ENCODE measurements around the gene CLDN16. TPM values are rescaled to one million over a fixed set of nuclear protein-coding genes. Genes with fewer than 3 reads are reported as not detected.

The CLDN16 gene
- total and polyA plus RNA-seq, 7 donors, result not detected

GRCh38 chr3:190381441-190381840, 6.5 kb upstream of the CLDN16 start:
- intact Hi-C loops (cut with DNase I), result no loop called here
- H3K36me3 ChIP-seq (ENCODE audit: insufficient read depth in 1 of 2, low read depth in 1 of 2), result no peaks in the 10 kb centered on the region
- no peaks in the 10 kb centered on the region for H3K27me3 ChIP-seq (ENCODE audit: insufficient read depth in 3 of 3, low read length in 2 of 3)
- TF ChIP-seq CTCF (IDR thresholded peaks at IDR 0.05), result no peak
- H3K27ac ChIP-seq, result no peak overlapping the region
- H3K4me1 ChIP-seq, result peaks cover 4% of the 10 kb centered on the region
- DNase-seq (no peak), ATAC-seq (no peak)
- H3K9me3 ChIP-seq, result no peaks in the 10 kb centered on the region
- H3K4me3 ChIP-seq, result no peak overlapping the region

- Histone ChIP-seq H3K9me3 (no peaks in the 10 kb centered on the region), H3K27me3 (ENCODE audit: insufficient read depth in 3 of 3, low read length in 2 of 3) (no peaks in the 10 kb centered on the region), H3K27ac (no peak overlapping the region), H3K4me3 (no peak overlapping the region), H3K36me3 (ENCODE audit: insufficient read depth in 1 of 2, low read depth in 1 of 2) (no peaks in the 10 kb centered on the region), H3K4me1 (peaks cover 4% of the 10 kb centered on the region)
- intact Hi-C loops (cut with DNase I), result no loop called here
- TF ChIP-seq CTCF (IDR thresholded peaks at IDR 0.05), result no peak
- DNase-seq (no peak), ATAC-seq (no peak)
Measured at GRCh38 chr3:190382082-190382481, 5.9 kb upstream of the CLDN16 start.

GRCh38 chr3:190384309-190384756, 3.6 kb upstream of the CLDN16 start:
- Histone ChIP-seq H3K9me3 (no peaks in the 10 kb centered on the region), H3K27ac (no peak overlapping the region), H3K4me1 (no peaks in the 10 kb centered on the region), H3K4me3 (no peak overlapping the region), H3K27me3 (ENCODE audit: insufficient read depth in 3 of 3, low read length in 2 of 3) (no peaks in the 10 kb centered on the region), H3K36me3 (ENCODE audit: insufficient read depth in 1 of 2, low read depth in 1 of 2) (no peaks in the 10 kb centered on the region)
- intact Hi-C loops (cut with DNase I), result no loop called here
- TF ChIP-seq CTCF (IDR thresholded peaks at IDR 0.05), result peak; percentile 37
- 24 to 38% (median 28%) methylated on average over 2 of the region's 2 CpGs for WGBS, 3 donors
- DNase-seq, result no peak
- ATAC-seq, result peak; percentile 75 to 95 (median 86)

DNA sequence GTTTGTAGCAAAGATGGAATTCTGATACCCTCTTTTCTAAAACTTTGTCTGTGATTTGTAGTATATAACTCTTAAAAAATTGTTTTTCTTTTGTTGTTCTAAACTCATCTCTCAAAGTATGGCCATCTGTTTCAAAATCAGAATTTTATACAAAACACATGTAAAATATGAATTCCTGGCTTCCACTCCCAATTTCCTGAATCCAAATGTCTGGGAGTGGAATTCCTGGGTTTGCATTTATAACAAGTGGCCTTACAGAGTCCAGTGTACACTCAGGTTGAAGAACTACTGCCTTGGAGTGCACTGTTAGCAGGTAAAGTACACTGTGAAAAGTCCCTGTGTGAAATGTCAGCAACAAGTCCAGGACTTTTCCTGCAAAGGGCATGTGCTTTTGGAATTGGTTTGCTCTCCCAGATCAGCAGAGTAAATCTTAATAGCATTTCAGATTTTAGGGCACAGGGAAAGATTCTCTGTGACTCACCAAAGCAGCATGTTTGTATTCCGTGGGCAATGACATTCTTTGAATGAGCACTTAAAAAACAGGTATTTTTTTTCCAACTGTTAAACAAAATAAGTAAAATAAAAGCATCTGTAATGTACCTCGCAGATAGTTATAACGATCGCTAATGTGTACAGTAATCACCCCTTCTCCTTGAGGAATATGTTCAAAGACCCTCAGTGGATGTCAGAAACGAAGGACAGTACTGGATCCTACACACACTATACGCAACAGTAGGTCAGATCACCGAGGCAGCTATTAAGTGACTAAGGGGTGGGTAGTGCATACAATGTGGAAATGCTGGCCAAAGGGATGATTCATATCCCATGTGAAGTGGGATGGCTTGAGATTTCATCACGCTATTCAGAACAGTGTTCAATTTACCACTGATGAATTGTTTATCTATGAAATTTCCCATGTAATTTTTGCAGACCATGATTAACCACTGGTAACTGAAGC, 2.0 kb upstream of the CLDN16 start:
- 48 to 62% (median 60%) methylated on average over 8 of the region's 8 CpGs for WGBS, 3 donors
- H3K4me1 ChIP-seq, result no peaks in the 10 kb centered on the region
- H3K27me3 ChIP-seq (ENCODE audit: insufficient read depth in 3 of 3, low read length in 2 of 3), result no peaks in the 10 kb centered on the region
- no peak overlapping the region for H3K27ac ChIP-seq
- H3K4me3 ChIP-seq, result no peak overlapping the region
- ATAC-seq (peak in 3 of 4 donors; percentile 16 to 62 (median 47)), DNase-seq (no peak)
- no peak for TF ChIP-seq CTCF (IDR thresholded peaks at IDR 0.05)
- intact Hi-C loops (cut with DNase I), result no loop called here
- no peaks in the 10 kb centered on the region for H3K9me3 ChIP-seq
- H3K36me3 ChIP-seq (ENCODE audit: insufficient read depth in 1 of 2, low read depth in 1 of 2), result no peaks in the 10 kb centered on the region

All from psoas muscle (tissue), 8 donors.